GM21786 (cell line): ENCODE measurements around the gene CNTNAP1.
"Not testable (repeated sequence)": the region's sequence is repeated elsewhere in the genome, so short reads cannot be mapped to it uniquely, and the experiment has no call there.

Experiments
- ATAC-seq: cut with Tn5 transposase; IDR thresholded peaks from one replicate; pipeline ENCODE4 v1.9.1; 2021; ENCODE audit not compliant: unreplicated experiment

CNTNAP1 gene

DNA sequence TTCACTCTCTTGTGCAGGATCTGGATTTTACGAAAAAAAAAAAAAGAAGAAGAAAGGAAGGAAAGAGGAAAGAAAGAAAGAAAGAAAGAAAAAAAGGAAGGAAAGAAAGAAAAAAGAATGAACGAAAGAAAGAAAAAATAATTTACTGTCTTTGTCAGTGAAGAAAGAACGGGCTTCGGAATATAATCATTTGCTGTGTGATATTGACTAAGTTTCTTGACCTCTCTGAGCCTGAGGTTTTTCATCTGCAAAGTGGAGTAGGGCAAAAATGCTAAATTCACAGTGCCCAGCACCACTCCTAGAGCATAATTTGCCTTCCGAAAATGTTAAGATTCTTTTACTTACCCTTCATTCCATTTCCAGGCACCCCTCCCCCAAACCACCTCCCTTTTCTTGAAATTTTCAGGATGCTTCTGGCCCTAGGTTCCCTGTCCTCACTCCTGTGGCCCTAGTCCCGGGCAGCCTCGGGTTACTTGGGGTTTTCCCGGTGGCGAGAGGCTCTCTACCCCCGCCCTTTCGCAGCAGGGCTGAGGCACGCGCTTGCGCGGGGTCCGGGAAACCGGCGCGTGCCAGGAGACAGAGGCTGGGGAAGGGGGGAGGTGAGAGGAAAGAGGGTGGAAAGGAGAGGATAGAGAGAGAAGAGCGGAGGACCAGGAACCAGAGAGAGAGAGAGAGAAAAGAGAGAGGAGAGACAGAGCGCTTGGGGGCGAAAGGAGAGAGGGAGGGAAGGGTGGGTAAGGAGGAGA lies at the start of gene CNTNAP1:
TSS of gene CNTNAP1 (plus strand) at position 556 of the 746 bp plus-strand sequence. CDS start 299 bp downstream, outside the sequence.
- ATAC-seq: no peak

DNA sequence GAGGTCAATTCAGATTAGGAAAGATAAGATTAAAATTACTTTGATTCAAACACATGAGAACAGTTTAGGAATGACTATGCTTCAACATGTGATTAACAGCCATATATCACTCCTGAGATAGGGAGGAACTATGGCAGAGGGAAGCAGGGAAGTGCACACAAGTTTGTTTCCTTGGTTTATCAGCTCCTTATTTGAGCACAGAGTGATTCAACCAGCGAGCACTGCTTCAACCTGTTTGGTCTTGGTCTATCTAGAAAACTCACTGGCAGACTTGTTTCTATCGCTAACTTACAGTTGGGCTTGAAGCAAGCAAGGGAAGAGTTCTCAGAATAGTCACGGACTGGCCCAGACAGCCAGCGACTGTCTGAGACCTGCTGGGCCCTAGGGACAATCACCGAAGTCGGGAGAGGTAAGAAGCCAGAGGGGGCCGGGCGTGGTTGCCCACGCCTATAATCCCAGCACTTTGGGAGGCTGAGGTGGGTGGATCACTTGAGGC lies 49.3 kb upstream of the CNTNAP1 start:
- no peak for ATAC-seq

DNA sequence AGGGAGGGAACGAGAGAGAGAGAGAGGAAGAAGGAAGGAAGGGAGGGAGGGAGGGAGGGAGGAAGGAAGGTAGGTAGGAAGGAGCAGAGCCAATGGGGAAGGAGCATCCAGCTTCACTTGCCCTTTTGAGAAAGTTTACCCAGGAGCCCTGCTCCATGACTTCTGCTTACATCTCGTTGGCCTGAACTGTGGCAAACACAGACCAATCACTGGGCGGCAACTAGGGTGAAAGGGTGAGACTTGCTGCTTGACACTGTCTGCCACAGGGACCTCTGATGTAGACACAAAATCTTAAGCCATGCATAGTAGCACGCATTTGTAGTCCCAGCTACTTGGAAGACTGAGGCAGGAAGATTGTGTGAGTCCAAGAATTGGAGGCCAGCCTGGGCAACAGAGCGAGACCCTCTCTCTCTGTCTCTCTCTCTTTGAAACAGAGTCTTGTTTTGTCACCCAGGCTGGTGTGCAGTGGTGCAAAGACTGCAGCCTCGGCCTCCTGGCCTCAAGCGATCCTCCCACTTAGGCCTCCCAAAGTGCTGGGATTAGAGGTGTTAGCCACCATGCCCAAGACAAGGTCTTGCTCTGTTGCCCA lies 42.7 kb upstream of the CNTNAP1 start:
- no peak for ATAC-seq

GRCh38 chr17:42640121-42640520 lies 42.2 kb upstream of the CNTNAP1 start:
- ATAC-seq: no peak

GRCh38 chr17:42642336-42642735 lies 40.0 kb upstream of the CNTNAP1 start:
- ATAC-seq: no peak

GRCh38 chr17:42647778-42648177 lies 34.6 kb upstream of the CNTNAP1 start:
- ATAC-seq: no peak

- no peak for ATAC-seq
Measured at GRCh38 chr17:42651392-42651791, 30.9 kb upstream of the CNTNAP1 start.

- ATAC-seq: no peak
Measured at GRCh38 chr17:42653179-42654124, 28.9 kb upstream of the CNTNAP1 start.

GRCh38 chr17:42655528-42655927 lies 26.8 kb upstream of the CNTNAP1 start:
- ATAC-seq: no peak

DNA sequence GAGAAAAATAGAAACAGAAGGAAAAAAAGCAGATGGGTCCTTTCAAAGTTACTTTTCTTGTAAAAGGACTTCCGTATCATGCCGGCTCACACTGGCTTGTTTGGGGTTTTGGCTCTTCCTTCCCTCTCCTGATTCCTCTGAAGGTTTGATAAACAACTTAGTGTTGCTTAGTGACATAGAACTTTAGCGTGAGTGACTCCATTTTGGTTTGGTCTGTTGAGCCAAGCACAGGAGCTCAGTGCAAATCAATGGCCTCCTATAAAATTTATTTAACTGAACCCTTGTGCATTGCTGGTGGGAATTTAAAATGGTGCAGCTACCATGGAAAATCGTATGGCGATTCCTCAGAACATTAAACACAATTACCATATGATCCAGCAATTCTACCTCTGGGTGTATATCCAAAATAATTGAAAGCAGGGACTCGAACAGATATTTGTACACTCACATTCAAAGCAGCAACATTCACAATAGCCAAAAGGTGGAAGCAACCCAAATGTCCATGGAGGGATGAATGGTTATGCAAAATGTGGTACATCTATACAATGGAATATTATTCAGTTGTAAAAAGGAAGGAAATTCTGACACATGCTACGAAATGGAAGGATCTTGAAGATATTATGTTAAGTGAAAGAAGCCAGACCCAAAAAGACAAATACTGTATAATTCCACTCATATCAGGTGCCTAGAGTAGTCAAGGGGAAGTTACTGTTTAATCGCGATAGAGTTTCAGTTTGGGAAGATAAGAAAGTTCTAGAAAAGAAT lies 24.3 kb upstream of the CNTNAP1 start:
- ATAC-seq: no peak

DNA sequence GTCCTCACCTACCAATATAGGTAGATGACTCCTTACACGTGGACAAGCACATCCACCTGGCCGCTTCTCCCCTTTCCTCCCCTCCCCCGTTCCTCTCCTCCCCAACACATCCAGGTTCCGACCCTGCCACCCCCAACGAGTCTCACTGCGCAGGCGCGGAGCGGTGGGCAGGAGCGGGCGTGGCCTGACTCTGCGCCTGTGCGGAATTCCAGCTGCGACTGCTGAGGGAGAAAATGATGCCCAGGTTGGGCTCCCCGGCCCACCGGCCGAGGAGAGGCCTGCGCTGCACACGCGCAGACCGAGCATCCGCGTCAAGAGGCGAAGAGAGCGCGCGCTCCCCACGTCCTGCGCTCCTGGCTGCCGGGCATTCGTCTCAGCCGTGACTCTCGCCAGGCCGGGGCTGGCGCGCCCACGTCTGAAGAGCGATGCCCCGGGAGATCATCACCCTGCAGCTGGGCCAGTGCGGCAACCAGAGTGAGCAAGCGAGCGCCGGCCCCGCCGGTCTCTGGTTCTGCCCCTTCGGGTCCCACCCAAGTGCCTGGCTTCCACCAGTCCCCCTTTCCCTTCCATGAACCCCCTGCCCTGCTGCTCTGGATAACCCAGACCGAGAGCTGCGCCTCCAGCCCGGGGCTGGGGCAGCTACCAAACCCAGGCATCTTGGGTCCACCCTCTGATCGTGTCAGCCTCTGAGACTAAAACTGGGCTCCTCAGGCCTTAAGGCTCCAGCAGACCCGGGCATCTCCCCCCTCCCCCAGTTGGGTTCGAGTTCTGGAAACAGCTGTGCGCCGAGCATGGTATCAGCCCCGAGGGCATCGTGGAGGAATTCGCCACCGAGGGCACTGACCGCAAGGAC lies 23.0 kb upstream of the CNTNAP1 start, which contains the start of gene TUBG2:
TSS of gene TUBG2 (plus strand) at position 206 of the 853 bp plus-strand sequence. CDS start at position 426, 220 bp downstream.
- no peak for ATAC-seq

DNA sequence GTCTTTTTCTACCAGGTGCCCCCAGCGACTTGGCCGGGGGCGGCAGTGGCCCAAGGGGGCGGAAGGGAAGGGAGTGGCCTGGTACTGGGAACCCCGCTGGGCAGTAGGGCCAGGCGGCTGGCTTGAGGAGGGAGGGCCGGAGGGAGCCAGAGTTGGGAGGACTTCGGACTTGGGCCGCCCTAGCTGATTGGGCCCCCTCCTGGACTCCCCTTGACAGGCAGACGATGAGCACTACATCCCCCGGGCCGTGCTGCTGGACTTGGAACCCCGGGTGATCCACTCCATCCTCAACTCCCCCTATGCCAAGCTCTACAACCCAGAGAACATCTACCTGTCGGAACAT lies 22.4 kb upstream of the CNTNAP1 start:
- ATAC-seq: not testable (repeated sequence)

DNA sequence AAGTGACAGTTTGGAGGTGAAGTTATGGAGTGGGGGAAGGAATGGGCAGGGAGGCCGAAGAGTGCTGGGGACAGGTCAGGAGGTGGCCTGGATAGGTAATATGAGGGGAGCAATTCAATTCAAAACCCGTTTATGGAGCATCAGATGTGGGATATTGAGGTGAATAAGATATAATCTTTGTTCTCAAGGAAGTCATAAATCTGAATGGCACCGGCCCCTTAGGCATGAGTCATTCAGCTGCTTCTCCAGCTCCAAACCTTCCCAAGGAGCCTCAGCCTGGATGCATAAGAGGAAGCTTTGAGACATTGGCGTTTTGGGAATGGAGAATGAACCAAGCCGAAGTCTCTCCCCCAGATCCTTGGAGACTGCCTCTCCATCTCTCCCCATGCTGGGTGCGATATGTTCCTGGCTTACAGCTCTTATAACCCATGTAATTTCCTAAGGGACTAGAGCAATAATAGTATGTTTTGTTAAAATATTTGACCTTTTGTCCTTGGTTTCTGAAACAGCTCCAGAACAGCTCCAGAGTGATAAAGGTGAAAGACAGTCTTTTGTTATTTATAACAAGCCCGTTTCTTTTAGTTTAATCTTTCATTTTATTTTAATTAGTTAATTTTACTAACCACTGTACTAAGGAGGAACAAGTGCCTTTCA lies 21.5 kb upstream of the CNTNAP1 start:
- ATAC-seq: no peak

GRCh38 chr17:42665581-42666001 lies 16.7 kb upstream of the CNTNAP1 start:
- ATAC-seq: no peak

DNA sequence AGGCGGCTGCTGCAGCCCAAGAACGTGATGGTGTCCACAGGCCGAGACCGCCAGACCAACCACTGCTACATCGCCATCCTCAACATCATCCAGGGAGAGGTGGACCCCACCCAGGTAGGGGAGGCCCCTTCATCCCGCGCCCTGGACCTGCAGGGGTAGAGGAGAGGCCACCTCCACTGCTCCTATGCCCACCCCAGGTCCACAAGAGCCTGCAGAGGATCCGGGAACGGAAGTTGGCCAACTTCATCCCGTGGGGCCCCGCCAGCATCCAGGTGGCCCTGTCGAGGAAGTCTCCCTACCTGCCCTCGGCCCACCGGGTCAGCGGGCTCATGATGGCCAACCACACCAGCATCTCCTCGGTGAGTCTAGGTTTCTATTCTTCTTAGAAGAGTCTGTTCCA lies 16.2 kb upstream of the CNTNAP1 start:
- ATAC-seq: not testable (repeated sequence)

GRCh38 chr17:42667088-42667951 lies 15.0 kb upstream of the CNTNAP1 start:
- ATAC-seq: no peak

DNA sequence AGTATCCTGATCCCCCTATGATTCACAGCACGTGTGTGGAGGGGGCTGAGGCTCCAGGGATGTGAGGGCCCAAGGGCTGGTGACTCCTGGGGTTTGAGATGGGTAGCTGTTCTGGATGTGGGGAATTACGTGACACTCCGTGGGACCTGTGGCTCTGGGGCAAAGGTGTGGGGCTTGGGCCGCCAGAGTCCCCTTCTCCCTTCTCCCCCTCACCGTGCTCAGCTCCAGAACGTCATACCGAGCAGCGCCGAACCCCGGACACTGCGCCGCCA lies 12.7 kb upstream of the CNTNAP1 start:
- ATAC-seq: no peak

GRCh38 chr17:42669977-42670788 lies 12.1 kb upstream of the CNTNAP1 start:
- ATAC-seq: no peak
